GM12878 (cell line): ENCODE results near the gene BCKDK. TPM values are rescaled to one million over a fixed set of nuclear protein-coding genes. Genes with fewer than 3 reads are reported as not detected.

Source experiments
- ATAC-seq: fragments of 200-7000 bp; cut with Tn5 transposase; 3 replicates; pipeline ENCODE4 v1.9.1; 2020; ENCODE audit warnings: mild to moderate bottlenecking, moderate library complexity
- BruUV-seq: library from RNA; stranded (reverse); fragments of 400-500 nt; replicated peaks from 2 replicates; lab custom pipeline; 2021; lab: Mats Ljungman, UMichigan
- CTCF ChIA-PET: fragments of 300-600 bp; sonication (Branson Sonifier 250); formaldehyde crosslinking; extraction: SDS; loops from one replicate; lab custom pipeline; 2021; ENCODE audit warnings: inconsistent platforms; lab: Yijun Ruan, JAX
- POLR2A ChIA-PET: fragments of 350-600 bp; formaldehyde crosslinking; extraction: SDS; loops from one replicate; lab custom pipeline; 2021; ENCODE audit warnings: inconsistent platforms; lab: Charles Lee
- RAD21 ChIA-PET: fragments of 300-600 bp; sonication (Branson Sonifier 250); formaldehyde crosslinking; loops from one replicate; lab custom pipeline; 2023; ENCODE audit warnings: antibody characterized with exemption; ENCODE audit not compliant: unreplicated experiment; lab: Charles Lee
- SMC1A ChIA-PET: fragments of 300-600 bp; sonication (Branson Sonifier 250); formaldehyde crosslinking; loops from one replicate; lab custom pipeline; 2023; ENCODE audit not compliant: unreplicated experiment, uncharacterized antibody; lab: Charles Lee
- DNase-seq: peaks from one replicate; pipeline ENCODE4 v3.0.0-alpha.2; 2011; ENCODE audit warnings: low read depth, low spot score
- FAIRE-seq: peaks from 3 replicates; lab custom pipeline; 2011; peaks lifted over from hg19 to GRCh38; lab: Jason Lieb, UNC
- H2AFZ ChIP-seq: 2 replicates; pipeline ENCODE4 v1.6.0; 2011; ENCODE audit warnings: low read depth, low read length, control low read depth; ENCODE audit not compliant: control insufficient read depth
- H3K27ac ChIP-seq: 2 replicates; pipeline ENCODE4 v1.5.1; 2011; ENCODE audit warnings: control low read depth; ENCODE audit not compliant: control insufficient read depth, insufficient read depth
- H3K27me3 ChIP-seq, 2 experiments: replicated peaks in 1 of 2; 2 replicates each; pipeline versions ENCODE4 v1.6.0 to v1.6.1; 2011; ENCODE audit warnings: low read length in 1 of 2; ENCODE audit not compliant: control insufficient read depth in 2 of 2, insufficient read depth in 2 of 2
- H3K36me3 ChIP-seq, 2 experiments: 2 replicates each; pipeline ENCODE4 v1.5.1; 2011; ENCODE audit warnings: low read length in 1 of 2; ENCODE audit not compliant: control insufficient read depth in 2 of 2, insufficient read depth in 2 of 2
- H3K4me1 ChIP-seq: 2 replicates; pipeline ENCODE4 v1.6.1; 2011; ENCODE audit warnings: mild to moderate bottlenecking, low read length, moderate library complexity, mixed read lengths; ENCODE audit not compliant: control insufficient read depth, insufficient read depth
- H3K4me2 ChIP-seq: 2 replicates; pipeline ENCODE4 v1.6.0; 2011; ENCODE audit warnings: control low read depth; ENCODE audit not compliant: control insufficient read depth, insufficient read depth
- H3K4me3 ChIP-seq: fragments of 200-600 bp; sonication (generic); 2 replicates; pipeline ENCODE4 v1.5.1; 2016
- H3K79me2 ChIP-seq: 2 replicates; pipeline ENCODE4 v1.6.0; 2011; ENCODE audit warnings: low read length; ENCODE audit not compliant: control insufficient read depth, insufficient read depth
- H3K9ac ChIP-seq: 2 replicates; pipeline ENCODE4 v1.8.0; 2011; ENCODE audit warnings: low read length, control low read depth, mixed read lengths; ENCODE audit not compliant: control insufficient read depth, insufficient read depth
- H3K9me3 ChIP-seq: replicated peaks from 3 replicates; pipeline ENCODE4 v1.5.1; 2011; ENCODE audit warnings: mild to moderate bottlenecking, low read length; ENCODE audit not compliant: control insufficient read depth, insufficient read depth
- H4K20me1 ChIP-seq: 2 replicates; pipeline ENCODE4 v1.6.0; 2011; ENCODE audit not compliant: control insufficient read depth, insufficient read depth
- BHLHE40 ChIP-seq, 2 experiments: fragments of 450-650 bp in 1 of 2; IDR thresholded peaks; 2 replicates each; pipeline ENCODE4 v1.6.1; 2011 to 2017; ENCODE audit warnings: low read depth in 2 of 2, borderline replicate concordance in 1 of 2, improper control_type of control experiment in 1 of 2, low read length in 1 of 2, mild to moderate bottlenecking in 1 of 2
- KLF5 ChIP-seq: fragments of 450-650 bp; IDR thresholded peaks from 2 replicates; pipeline ENCODE4 v1.6.1; 2014; ENCODE audit warnings: mild to moderate bottlenecking; ENCODE audit not compliant: partially characterized antibody
- MYB ChIP-seq: fragments of 150-350 bp; IDR thresholded peaks from 2 replicates; pipeline ENCODE4 v1.6.1; 2014; ENCODE audit warnings: mild to moderate bottlenecking, low read depth, low read length, borderline replicate concordance
- NRF1 ChIP-seq: conservative IDR thresholded peaks from 2 replicates; pipeline ENCODE4 v1.6.1; 2011; ENCODE audit warnings: mild to moderate bottlenecking, low read depth, low read length, improper control_type of control experiment
- ZNF384 ChIP-seq: IDR thresholded peaks from 2 replicates; pipeline ENCODE4 v1.6.1; 2012; ENCODE audit warnings: low read depth, mild to moderate bottlenecking, low read length, improper control_type of control experiment, borderline replicate concordance
- WGBS: methylation state at CpG from one replicate; pipeline ENCODE4 v1.1.6; 2016; ENCODE audit warnings: low lambda C conversion rate; ENCODE audit not compliant: insufficient replicate concordance, insufficient coverage; ENCODE audit errors: missing lambda C conversion rate; 5-methylcytosine and 5-hydroxymethylcytosine counted together
- in situ Hi-C: fragments of 300-500 bp; cut with MboI; formaldehyde crosslinking; loops from 9 replicates; pipeline ENCODE4 v1.14.3; 2018; ENCODE audit warnings: mixed read lengths
- intact Hi-C: fragments of 100-400 bp; cut with micrococcal nuclease; formaldehyde crosslinking; loops from one replicate; pipeline ENCODE4 v1.14.2; 2022; ENCODE audit not compliant: unreplicated experiment
- polyA plus RNA-seq, 11 experiments: library from polyadenylated mRNA; depleted of rRNA in 4 of 11; unstranded in 6 of 11; stranded (reverse) in 5 of 11; fragments of >200 nt; fragmentation: Nextera tagmentation in 4 of 11; fragmentation: Illumina TruSeq in 1 of 11; extraction: Ambion mirVana in 4 of 11; extraction: Trizol in 1 of 11; gene quantifications; 1 replicate in 1 of 11; 2 replicates in 10 of 11; pipeline versions ENCODE4 v1.2.1 to v1.2.3, GENCODE V29; 2011 to 2016; ENCODE audit warnings: inconsistent platforms in 2 of 11, missing spikeins in 2 of 11, low read depth in 1 of 11
- total RNA-seq, 4 experiments: library from RNA; depleted of rRNA in 3 of 4; stranded (reverse); fragments of >200 nt in 3 of 4; fragmentation: Illumina TruSeq in 1 of 4; extraction: Trizol in 1 of 4; gene quantifications; 2 replicates each; pipeline versions ENCODE4 v1.2.1 to v1.2.3, GENCODE V29; 2013 to 2021

BCKDK gene
- total and polyA plus RNA-seq, 10 of the 15 experiments (the other 5 are each of a cell fraction or from before 2014, with no cell fraction given), result 0.68 to 56.6 (median 32.8) TPM

DNA sequence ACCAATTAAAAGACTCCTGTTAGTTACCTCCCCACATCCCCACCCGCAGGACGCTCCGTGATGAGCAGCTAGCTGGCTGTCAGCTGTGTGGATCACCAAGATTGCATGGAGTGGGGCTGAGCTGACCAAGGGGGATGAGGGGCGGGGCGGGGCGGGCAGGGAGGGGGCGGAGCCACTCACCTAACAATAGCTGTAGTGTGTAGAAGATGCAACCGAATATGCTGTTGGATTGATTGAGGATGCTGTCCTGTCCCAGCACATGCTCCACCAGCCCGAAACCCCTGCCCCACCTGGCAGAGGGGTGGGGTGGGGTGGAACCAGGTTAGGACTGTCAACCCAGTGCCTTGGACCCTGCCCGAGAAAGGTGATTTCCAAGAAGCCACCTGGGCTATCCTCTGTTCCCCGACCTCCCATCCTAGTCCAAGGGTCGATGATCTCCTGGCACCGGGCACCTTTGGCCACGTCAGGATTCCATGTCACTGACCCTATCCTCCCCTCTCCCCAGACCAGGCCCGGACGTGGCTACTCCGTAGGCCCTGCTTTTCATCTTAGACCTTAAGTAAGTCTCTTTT, 15.0 kb upstream of the BCKDK start:
- ChIA-PET RAD21 (interaction anchor here (0.7 to 2.4 kb wide), 12 partner anchors 19 to 350 kb away, joined by 3 to 8 read pairs (median 5); partner anchors contain the start of genes HSD3B7, KAT8, ZNF646 and ZNF668), POLR2A (interaction anchor here (0.6 to 1.6 kb wide), 6 partner anchors 19 to 100 kb away, joined by 3 to 14 read pairs (median 3); partner anchors contain the start of genes FUS, ZNF646 and ZNF668), CTCF (interaction anchor here (1.1 to 2.6 kb wide), 11 partner anchors 10 to 290 kb away, joined by 3 to 15 read pairs (median 5); partner anchors contain the start of genes BCKDK, HSD3B7 and ZNF646), SMC1A (interaction anchor here (1.1 to 2.1 kb wide), 7 partner anchors 19 to 363 kb away, joined by 3 to 11 read pairs (median 4); partner anchors contain the start of genes HSD3B7, ZNF646 and ZNF668)
- Histone ChIP-seq H3K36me3 (peaks cover 0 to 2% of the 10 kb centered on the region in 2 experiments; a peak in 3 of 4 replicates), H4K20me1 (no peaks in the 10 kb centered on the region), H3K9ac (peak overlapping the region; percentile 83; the same call in 1 of the 2 replicates), H3K4me3 (peak overlapping the region; percentile 99), H3K4me2 (peak overlapping the region; percentile 86), H3K27me3 (no peaks in the 10 kb centered on the region), H3K9me3 (no peaks in the 10 kb centered on the region), H3K27ac (no peak overlapping the region), H3K4me1 (peaks cover 8% of the 10 kb centered on the region), H2AFZ (no peak overlapping the region), H3K79me2 (peaks cover 20% of the 10 kb centered on the region)
- ATAC-seq (peak; percentile 29), FAIRE-seq (no peak), DNase-seq (no peak)
- no TSS peak for BruUV-seq
- TF ChIP-seq ZNF384 (peak; percentile 24; the same call in 1 of the 2 replicates), NRF1 (no peak), MYB (no peak), KLF5 (no peak), BHLHE40 (IDR thresholded peaks at IDR 0.05; ENCODE audit: borderline replicate concordance in 1 of 2, low read depth in 2 of 2, low read length in 1 of 2) (no peak)
- intact Hi-C loops, result loop anchor here (5.0 to 10.0 kb wide), 2 partner anchors 138 to 349 kb away; partner anchors contain the start of genes SETD1A and ZNF843
- in situ Hi-C loops, result no loop called here
- 7% methylated on average over 17 of the region's 17 CpGs for WGBS
